ENCODE data around the gene PSEN1. TPM values are rescaled to one million over a fixed set of nuclear protein-coding genes. Genes with fewer than 3 reads are reported as not detected.

The PSEN1 gene
- total RNA-seq, 4 donors from 2014 or later = 53.4 to 56.9 (median 55.7) TPM

GRCh38 chr14:73248108-73248868, 112.0 kb downstream of the PSEN1 start:
- TF ChIP-seq, protein P1, sequence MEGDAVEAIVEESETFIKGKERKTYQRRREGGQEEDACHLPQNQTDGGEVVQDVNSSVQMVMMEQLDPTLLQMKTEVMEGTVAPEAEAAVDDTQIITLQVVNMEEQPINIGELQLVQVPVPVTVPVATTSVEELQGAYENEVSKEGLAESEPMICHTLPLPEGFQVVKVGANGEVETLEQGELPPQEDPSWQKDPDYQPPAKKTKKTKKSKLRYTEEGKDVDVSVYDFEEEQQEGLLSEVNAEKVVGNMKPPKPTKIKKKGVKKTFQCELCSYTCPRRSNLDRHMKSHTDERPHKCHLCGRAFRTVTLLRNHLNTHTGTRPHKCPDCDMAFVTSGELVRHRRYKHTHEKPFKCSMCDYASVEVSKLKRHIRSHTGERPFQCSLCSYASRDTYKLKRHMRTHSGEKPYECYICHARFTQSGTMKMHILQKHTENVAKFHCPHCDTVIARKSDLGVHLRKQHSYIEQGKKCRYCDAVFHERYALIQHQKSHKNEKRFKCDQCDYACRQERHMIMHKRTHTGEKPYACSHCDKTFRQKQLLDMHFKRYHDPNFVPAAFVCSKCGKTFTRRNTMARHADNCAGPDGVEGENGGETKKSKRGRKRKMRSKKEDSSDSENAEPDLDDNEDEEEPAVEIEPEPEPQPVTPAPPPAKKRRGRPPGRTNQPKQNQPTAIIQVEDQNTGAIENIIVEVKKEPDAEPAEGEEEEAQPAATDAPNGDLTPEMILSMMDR (IDR thresholded peaks at IDR 0.05) = no peak
- ATAC-seq (ENCODE audit: low FRiP score) (no peak), DNase-seq (ENCODE audit: low spot score) (no peak)

DNA sequence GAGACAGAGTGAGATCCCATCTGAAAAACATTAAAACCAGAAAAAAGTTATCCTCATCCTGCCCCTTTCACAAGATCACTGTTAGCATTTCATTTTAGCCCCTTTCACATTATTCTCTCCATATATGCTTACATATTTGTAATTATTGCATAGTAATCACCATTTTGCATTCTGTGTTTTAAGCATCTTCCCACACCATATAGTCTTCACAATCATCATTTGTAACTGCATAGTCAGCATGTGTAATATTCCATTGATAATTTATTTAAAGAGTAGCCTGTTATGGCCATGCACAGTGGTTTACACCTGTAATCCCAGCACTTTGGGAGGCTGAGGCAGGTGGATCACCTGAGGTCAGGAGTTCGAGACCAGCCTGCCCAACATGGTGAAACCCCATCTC, 112.8 kb downstream of the PSEN1 start:
- DNase-seq (ENCODE audit: low spot score) (no peak), ATAC-seq (ENCODE audit: low FRiP score) (no peak)
- TF ChIP-seq, protein P1 (IDR thresholded peaks at IDR 0.05) = no peak

DNA sequence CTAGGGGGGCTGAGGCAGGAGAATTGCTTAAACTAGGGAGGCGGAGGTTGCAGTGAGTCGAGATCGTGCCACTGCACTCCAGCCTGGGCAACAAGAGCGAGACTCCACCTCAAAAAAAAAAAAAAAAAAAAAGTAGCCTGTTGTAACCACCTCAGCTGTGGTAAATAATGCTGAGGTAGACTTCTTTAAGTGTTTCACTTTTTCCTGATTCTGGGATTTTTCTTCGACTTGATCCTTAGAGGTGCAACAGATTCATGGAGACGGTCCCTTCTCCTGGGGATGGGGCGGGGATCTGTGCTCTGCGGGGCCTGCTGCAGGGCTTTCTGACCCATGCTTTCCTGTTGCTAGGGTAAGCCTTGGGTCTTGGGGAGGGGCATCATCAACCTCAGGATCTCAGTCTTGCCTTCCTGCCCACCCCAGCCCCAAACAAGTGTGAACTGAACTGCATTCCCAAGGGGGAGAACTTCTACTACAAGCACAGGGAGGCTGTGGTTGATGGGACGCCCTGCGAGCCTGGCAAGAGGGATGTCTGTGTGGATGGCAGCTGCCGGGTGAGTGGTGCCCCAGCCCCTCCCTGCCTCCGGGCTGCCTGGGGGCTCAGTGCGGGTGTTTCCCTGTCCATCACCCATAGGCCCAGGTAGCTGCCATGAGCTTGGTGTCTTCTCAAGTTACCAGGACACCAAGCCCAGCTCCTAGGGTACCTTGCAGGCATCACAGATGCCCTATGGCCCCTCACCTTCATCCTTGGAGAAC, 113.4 kb downstream of the PSEN1 start:
- ATAC-seq (ENCODE audit: low FRiP score) = no peak
- DNase-seq (ENCODE audit: low spot score) = no peak
- TF ChIP-seq, protein P1 (IDR thresholded peaks at IDR 0.05) = no peak

GRCh38 chr14:73250317-73250713, 114.0 kb downstream of the PSEN1 start:
- DNase-seq (ENCODE audit: low spot score) (no peak), ATAC-seq (ENCODE audit: low FRiP score) (no peak)
- TF ChIP-seq, protein P1 (IDR thresholded peaks at IDR 0.05) = no peak

DNA sequence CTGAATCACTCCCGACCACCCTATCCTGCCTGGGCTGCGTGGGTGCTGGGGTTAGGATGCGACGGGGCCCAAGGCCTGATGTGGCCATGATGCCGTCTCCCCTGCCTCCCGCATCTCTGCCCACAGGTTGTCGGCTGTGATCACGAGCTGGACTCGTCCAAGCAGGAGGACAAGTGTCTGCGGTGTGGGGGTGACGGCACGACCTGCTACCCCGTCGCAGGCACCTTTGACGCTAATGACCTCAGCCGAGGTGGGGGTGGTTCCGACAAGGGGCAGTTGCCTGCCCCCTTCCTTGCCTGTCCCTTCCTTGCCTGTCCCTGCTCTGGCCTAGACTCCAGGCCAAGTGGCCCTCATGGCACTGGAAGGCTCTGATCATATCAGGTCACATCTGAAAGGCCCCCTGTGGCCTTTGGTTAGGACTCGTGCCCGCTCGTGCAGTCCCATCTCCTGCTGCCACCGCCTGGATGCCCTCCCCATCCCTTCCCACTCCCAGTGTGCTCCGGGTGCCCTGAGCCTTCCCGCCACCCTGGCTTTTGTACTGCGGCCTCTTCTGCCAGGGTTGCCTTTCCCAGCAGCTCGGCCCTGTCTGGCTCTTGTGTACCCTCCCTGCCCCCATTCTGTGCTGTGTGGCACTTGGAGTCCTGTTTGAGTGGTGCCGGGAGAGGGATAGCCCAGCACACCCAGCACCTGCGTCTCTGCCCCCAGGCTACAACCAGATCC, 114.6 kb downstream of the PSEN1 start:
- TF ChIP-seq, protein P1 (IDR thresholded peaks at IDR 0.05) = no peak
- DNase-seq (ENCODE audit: low spot score) (no peak), ATAC-seq (ENCODE audit: low FRiP score) (no peak)

DNA sequence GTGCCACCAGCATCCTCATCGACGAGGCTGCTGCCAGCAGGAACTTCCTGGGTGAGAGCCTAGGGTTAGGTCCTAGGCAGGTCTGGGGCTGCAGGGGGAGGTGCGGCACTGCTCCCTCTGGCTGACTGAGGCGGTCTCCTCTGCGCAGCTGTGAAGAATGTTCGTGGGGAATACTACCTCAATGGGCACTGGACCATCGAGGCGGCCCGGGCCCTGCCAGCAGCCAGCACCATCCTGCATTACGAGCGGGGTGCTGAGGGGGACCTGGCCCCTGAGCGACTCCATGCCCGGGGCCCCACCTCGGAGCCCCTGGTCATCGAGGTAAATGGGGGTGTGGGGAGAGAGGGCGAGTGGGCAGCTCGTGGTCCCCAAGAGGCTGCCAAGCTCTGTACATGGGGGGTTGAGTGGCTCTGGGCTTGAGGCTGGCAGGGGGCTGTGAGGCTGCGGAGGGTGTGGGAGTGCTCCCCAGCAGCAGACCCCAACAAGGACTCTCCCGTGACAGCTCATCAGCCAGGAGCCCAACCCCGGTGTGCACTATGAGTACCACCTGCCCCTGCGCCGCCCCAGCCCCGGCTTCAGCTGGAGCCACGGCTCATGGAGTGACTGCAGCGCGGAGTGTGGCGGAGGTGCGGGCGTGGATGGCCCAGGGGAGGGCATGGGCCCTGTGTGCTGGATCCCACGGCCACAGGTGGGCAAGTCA, 115.4 kb downstream of the PSEN1 start:
- ATAC-seq (ENCODE audit: low FRiP score) (no peak), DNase-seq (ENCODE audit: low spot score) (no peak)
- TF ChIP-seq, protein P1 (IDR thresholded peaks at IDR 0.05) = no peak
